CD4-positive, alpha-beta T cell treated with Interferon alpha-2 for 1 hour (primary cell): ENCODE measurements around the gene MYL6.
"Not testable (repeated sequence)": the region's sequence is repeated elsewhere in the genome, so short reads cannot be mapped to it uniquely, and the experiment has no call there.

Experiments used
- DNase-seq, 2 donors: peaks; one replicate each; pipeline ENCODE4 v3.0.0-alpha.2; 2020 to 2022

MYL6 gene

DNA sequence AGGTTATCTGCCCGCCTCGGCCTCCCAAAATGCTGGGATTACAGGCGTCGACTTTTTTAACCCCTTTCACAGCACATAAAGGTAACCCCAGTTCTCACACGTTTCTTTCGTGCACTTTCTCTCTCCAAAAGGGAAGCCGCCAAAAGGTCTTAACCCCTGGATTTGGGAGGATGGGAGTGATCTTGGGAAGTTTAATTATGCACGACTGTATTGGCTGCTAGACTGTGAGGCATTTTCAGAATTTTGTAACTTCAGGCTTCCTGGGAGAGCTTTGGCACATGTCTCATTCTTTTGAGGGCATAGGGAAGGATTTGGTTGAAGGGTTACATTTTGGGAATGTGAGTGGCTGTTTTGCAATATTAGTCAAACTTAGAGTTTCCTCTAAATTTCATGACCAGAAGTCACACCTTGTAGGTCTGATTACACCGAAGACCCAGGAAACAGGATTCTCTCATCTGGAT, 32.6 kb downstream of the MYL6 start:
- no peak for DNase-seq

GRCh38 chr12:56192582-56192981, 34.4 kb downstream of the MYL6 start:
- DNase-seq = no peak

DNA sequence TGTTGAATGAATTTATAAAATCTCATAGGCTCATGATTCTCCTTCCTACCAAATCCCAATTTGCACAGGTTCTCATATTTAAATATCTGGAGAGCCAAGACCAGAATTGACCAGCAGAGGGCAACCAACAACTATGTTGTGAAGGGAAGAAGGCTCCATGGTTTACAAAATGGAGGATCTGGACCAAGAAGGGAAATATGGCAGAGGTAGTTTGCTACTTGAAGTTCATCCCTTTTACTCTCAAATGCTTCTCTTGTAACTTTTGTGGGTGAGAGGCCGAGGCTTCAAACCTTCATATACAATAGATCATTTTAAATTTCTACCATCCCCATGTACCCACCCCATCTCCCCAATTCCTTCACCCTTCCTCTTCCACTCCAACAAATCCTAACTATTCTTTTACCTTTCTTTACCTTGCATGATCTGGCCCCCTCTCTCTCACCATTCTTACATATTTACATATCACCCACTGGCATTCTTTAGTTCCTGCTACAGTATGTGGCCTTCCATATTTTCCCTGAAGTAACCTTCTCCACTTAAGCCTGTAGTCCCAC, 34.9 kb downstream of the MYL6 start:
- DNase-seq = peak; percentile 75 to 87

GRCh38 chr12:56196818-56197550, 38.8 kb downstream of the MYL6 start:
- not testable (repeated sequence) for DNase-seq

GRCh38 chr12:56197921-56198635, 39.9 kb downstream of the MYL6 start:
- DNase-seq = no peak

DNA sequence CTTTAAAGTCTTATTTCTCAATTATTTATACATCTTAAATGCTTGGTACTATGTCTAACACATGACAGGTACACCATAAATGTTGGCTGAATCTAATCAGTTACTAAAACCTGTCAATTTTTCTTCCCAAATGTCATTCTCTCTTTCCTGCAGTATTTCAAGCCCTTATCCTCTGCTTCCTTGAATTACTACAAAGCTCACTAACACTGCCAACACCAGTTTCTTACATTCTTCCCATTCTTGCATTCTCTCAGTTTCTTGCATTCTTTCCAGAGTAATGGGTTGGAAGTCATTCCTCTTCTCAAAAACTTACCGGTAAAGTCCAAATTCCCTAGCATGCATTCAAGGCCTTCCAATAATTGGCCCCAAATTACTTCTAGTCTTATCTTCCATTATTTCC, 40.7 kb downstream of the MYL6 start:
- no peak for DNase-seq

DNA sequence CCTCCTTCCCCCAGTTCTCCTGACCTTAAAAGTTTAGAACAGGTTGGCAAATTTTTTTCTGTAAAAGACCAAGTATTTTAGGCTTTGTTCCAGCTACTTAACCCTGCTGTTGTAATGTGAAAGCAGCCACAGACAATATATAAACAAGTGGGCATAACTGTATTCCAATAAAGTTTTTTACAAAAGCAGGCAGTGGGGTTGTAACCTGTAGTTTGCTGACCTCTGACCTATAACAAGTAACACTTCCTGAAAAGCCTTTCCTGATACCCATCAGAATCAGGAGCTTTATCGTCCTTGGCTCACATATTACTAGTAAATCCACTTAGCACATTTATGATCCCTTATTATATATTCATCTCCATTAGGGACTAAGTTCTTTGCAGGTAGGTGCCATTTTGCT, 44.2 kb downstream of the MYL6 start:
- no peak for DNase-seq

GRCh38 chr12:56202838-56203237, 44.7 kb downstream of the MYL6 start:
- DNase-seq = no peak

DNA sequence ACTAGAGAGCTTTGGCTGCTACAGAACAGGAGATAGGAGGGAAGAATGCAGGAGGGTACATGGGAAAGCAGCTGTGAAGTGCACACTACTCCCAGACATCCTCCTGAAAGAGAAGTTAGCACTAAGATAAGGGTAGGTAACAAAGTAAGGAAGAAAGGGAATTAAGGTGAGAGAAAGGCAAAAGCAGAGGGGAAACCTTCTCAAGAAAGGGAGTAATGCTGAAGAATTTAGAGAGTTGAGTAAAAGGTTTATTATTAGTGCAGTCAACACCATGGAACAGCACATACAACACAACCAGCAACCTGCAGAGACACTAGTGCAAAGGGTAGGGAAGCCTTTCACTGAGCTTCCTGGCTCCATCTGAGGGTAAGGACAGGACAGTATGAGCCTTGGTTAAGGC, 46.1 kb downstream of the MYL6 start:
- DNase-seq = no peak

GRCh38 chr12:56205445-56205844, 47.3 kb downstream of the MYL6 start:
- DNase-seq = peak in 1 of 2 donors; percentile 18

GRCh38 chr12:56206452-56207166, 48.5 kb downstream of the MYL6 start:
- DNase-seq = peak; percentile 47 to 52

DNA sequence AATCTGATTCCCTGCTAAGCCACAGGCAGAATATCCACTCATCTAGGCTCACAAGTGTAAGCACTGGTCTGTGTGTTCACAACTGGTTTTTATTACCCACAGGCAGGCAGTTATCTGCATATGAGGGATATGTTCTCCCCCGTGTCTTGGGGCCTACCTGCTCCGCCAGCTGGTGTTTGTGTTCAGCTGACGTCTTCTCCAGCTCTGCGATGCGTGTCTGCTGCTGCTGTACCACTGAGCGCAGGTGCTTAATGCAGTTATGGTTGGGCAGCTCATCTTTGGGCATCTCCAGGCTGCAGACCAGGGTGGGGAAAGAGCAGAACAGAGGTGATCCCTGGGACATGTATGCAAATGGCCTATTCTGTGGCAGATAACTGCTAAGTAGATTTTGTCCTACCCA, 49.8 kb downstream of the MYL6 start:
- peak in 1 of 2 donors; percentile 43 for DNase-seq
